ENCODE data around the gene TP53TG3B.
"Not testable (repeated sequence)": the region's sequence is repeated elsewhere in the genome, so short reads cannot be mapped to it uniquely, and the experiment has no call there.

The TP53TG3B gene, protein sequence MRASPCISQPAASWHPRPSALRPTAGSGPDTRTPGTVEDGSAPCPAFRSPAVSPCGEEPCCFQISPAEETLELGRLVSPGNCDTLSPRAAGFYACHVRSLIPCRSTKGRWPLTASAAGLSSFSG

DNA sequence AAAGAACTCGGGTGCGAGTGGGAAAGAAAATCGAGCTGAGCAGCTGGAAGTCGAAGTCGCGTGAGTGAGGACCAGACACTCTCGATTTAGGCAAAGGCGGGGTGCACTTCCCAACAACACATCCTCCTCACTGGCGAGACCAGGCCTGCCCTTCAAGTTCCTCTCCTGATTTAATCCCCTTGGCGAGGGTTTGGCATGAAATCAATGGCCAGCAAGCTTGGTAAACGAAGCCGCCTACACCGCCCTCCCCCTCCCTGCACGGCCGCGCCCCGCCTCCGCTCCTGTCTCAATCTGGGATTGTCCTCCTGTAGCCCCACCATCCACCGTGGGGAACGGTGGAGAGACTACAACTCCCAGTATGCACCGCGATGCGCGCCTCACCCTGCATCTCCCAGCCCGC lies at the start of gene TP53TG3B:
Gene TP53TG3B (plus strand): TSS at position 301 of the 400 bp plus-strand sequence. CDS start 68 bp downstream, at position 369.
- not testable (repeated sequence) for DNase-seq

DNA sequence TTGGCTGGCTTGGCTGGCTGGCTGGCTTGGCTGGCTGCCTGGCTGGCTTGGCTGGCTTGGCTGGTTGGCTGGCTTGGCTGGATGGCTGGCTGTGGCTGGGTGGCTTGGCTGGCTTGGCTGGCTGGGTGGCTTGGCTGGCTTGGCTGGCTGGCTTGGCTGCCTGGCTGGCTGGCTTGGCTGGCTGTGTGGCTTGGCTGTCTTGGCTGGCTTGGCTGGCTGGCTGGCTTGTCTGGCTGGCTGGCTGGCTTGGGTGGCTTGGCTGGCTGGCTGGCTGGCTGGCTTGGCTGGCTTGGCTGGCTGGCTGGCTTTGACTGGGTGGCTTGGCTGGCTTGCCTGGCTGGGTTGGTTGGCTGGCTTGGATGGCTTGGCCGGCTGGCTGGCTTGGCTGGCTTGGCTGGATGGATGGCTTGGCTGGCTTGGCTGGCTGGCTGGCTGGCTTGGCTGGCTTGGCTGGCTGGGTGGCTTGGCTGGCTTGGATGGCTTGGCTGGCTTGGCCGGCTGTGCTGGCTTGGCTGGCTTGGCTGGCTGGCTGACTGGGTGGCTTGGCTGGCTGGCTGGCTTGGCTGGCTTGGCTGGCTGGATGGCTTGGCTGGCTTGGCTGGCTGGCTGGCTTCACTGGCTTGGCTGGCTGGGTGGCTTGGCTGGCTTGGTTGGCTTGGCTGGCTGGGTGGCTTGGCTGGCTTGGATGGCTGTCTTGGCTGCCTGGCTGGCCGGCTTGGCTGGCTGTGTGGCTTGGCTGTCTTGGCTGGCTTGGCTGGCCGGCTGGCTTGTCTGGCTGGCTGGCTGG lies 24.2 kb upstream of the TP53TG3B start:
- not testable (repeated sequence) for DNase-seq

DNA sequence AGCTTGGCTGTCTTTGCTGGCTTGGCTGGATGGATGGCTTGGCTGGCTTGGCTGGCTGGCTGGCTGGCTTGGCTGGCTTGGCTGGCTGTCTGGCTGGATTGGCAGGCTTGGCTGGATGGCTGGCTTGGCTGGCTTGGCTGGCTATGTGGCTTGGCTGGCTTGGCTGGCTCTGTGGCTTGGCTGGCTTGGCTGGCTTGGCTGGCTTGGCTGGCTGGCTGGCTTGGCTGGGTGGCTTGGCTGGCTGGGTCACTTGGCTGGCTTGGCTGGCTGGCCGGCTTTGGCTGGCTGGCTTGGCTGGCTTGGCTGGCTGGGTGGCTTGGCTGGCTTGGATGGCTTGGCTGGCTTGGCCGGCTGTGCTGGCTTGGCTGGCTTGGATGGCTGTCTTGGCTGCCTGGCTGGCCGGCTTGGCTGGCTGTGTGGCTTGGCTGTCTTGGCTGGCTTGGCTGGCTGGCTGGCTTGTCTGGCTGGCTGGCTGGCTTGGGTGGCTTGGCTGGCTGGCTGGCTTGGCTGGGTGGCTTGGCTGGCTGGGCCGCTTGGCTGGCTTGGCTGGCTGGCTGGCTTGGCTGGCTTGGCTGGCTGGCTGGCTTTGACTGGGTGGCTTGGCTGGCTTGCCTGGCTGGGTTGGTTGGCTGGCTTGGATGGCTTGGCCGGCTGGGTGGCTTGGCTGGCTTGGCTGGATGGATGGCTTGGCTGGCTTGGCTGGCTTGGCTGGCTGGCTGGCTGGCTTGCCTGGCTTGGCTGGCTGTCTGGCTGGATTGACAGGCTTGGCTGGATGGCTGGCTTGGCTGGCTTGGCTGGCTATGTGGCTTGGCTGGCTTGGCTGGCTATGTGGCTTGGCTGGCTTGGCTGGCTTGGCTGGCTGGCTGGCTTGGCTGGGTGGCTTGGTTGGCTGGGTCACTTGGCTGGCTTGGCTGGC lies 22.8 kb upstream of the TP53TG3B start:
- not testable (repeated sequence) for DNase-seq

DNA sequence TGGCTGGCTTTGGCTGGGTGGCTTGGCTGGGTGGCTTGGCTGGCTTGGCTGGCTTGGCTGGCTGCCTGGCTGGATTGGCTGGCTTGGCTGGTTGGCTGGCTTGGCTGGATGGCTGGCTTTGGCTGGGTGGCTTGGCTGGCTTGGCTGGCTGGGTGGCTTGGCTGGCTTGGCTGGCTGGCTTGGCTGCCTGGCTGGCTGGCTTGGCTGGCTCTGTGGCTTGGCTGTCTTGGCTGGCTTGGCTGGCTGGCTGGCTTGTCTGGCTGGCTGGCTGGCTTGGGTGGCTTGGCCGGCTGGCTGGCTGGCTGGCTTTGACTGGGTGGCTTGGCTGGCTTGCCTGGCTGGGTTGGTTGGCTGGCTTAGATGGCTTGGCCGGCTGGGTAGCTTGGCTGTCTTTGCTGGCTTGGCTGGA lies 22.1 kb upstream of the TP53TG3B start:
- DNase-seq = not testable (repeated sequence)

DNA sequence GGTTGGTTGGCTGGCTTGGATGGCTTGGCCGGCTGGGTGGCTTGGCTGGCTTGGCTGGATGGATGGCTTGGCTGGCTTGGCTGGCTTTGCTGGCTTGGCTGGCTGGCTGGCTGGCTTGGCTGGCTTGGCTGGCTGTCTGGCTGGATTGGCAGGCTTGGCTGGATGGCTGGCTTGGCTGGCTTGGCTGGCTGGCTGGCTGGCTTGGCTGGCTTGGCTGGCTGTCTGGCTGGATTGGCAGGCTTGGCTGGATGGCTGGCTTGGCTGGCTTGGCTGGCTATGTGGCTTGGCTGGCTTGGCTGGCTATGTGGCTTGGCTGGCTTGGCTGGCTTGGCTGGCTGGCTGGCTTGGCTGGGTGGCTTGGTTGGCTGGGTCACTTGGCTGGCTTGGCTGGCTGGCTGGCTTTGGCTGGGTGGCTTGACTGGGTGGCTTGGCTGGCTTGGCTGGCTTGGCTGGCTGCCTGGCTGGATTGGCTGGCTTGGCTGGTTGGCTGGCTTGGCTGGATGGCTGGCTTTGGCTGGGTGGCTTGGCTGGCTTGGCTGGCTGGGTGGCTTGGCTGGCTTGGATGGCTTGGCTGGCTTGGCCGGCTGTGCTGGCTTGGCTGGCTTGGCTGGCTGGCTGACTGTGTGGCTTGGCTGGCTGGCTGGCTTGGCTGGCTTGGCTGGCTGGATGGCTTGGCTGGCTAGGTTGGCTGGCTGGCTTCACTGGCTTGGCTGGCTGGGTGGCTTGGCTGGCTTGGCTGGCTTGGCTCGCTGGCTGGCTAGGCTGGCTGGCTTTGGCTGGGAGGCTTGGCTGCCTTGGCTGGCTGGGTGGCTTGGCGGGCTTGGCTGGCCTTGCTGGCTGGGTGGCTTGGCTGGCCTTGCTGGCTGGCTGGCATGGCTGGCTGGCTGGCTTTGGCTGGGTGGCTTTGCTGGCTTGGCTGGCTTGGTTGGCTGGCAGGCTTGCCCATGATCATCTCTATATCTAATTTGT lies 21.3 kb upstream of the TP53TG3B start:
- DNase-seq = not testable (repeated sequence)

Measured in NCI-H1105 (cell line).